ENCODE measurements around the gene ATP1B2.
A peak's percentile ranks its signal among the peaks of the same experiment; 100 is the strongest.
"Not testable (repeated sequence)": the region's sequence is repeated elsewhere in the genome, so short reads cannot be mapped to it uniquely, and the experiment has no call there.

Gene ATP1B2

DNA sequence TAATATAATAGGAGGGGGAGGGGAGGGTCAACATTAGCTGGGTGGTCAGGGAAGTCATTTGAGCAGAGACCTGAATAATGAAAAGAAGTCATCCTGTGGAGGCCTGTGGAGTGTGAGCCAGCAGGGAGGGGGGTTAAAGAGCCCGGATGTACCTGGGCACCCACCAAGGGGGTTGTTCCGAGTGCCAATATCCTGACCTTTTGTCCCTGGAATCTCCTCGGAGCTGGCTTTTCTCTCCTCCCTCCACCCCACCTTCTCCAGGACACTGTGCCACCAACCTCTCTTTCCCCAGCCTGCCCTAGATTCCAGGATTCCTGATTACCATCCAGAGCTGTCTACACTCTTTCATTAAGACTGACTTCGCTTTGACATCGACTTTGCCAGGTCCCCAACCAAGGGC, 14.6 kb upstream of the ATP1B2 start:
- no peak for DNase-seq (ENCODE audit: low read depth)

DNA sequence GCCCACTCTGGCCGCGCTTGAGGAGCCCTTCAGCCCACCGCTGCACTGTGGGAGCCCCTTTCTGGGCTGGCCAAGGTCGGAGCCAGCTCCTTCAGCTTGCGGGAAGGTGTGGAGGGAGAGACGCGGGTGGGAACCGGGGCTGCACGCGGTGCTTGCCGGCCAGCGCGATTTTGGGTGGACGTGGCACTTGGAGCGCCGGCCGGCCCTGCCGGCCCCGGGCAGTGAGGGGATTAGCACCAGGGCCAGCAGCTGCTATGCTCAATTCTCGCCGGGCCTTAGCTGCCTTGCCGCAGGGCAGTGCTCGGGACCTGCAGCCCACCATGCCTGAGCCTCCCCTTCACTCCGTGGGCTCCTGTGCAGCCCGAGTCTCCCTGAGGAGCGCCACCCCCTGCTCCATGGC, 9.9 kb upstream of the ATP1B2 start:
- no peak for DNase-seq (ENCODE audit: low read depth)

DNA sequence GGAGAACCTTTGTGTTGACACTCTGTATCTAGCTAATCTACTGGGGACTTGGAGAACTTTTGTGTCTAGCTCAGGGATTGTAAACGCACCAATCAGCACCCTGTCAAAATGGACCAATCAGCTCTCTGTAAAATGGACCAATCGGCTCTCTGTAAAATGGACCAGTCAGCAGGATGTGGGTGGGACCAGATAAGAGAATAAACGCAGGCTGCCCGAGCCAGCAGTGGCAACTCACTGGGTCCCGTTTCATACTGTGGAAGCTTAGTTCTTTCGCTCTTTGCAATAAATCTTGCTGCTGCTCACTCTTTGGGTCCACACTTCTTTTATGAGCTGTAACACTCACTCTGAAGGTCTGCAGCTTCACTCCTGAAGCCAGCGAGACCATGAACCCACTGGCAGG, 9.1 kb upstream of the ATP1B2 start:
- DNase-seq (ENCODE audit: low read depth) = not testable (repeated sequence)

DNA sequence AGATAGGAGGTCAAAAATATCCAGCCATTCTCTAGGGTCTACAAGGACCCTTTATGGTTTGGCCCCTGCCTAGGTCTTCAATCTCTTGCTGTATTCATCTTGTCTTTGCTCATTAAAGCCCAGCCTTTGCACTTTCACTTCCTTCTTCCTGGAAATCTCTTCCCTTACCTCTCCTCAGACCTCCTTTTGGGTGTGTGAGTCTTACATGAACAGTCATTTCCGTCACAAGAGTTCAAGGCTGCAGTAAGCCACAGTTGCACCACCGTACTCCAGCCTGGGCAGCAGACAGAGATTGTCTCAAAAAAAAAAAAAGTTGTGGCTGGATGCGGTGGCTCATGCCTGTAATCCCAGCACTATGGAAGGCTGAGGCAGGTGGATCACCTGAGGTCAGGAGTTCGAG, 6.0 kb upstream of the ATP1B2 start:
- no peak for DNase-seq (ENCODE audit: low read depth)

DNA sequence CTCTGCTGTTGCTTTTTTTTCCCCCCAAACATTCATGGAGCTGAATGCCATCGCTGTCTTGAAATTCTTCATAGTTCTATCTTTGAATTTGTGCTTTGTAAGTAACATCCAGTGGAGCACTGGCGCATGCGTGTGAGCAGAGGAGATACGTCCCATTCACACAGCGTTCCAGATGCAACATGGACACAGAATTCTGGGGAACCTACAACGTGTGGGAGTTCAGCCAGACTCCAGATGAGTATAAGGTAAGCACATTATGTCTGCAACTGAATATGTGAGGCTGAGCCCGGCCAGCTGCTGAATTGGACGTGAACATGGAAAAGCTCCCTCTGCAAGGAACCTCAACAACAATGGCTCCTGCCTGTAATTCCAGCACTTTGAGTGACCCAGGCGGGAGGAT, 4.3 kb upstream of the ATP1B2 start:
- DNase-seq (ENCODE audit: low read depth) = no peak

DNA sequence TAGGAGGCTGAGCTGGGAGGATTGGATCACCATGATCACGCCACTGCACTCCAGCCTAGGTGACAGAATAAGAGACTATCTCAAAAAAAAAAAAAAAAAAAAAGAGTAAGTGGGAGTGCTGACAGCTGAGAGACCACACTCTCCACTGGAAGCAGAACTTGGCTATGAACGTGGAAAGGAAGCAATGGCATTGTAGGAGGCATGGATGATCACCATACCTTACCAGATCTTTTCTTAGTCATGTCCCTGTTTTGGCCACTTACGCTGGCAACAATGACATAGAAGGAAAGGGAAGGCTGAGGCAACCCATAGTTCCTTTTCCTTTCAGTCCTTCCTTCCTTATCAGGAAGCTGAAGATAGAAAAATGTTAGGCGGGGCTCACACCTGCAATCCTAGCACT, 3.7 kb upstream of the ATP1B2 start:
- DNase-seq (ENCODE audit: low read depth) = no peak

DNA sequence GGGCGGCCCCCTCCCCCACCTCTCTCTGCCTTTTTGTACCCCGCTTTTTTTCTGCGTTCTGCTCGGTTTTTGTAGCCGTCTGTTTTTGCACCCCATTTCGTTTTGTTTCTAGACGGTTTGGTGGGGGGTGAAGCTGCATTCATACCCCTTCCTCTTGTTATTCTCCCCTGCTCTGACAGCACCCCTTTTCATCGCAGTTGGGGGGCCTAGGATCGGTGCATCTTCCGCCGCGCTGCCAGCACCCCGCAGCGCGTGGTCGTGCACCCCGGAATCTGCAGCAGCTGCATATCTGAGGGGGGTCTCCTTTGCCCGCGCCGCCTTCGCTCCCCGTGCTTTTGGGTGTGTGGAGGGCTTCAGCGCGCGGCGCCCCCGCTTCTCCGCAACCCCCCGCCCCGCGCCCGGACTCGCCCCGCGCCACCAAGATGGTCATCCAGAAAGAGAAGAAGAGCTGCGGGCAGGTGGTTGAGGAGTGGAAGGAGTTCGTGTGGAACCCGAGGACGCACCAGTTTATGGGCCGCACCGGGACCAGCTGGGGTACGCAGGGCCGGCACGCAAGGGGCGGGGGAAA, 455 bp downstream of the ATP1B2 start:
- no peak for DNase-seq (ENCODE audit: low read depth)

DNA sequence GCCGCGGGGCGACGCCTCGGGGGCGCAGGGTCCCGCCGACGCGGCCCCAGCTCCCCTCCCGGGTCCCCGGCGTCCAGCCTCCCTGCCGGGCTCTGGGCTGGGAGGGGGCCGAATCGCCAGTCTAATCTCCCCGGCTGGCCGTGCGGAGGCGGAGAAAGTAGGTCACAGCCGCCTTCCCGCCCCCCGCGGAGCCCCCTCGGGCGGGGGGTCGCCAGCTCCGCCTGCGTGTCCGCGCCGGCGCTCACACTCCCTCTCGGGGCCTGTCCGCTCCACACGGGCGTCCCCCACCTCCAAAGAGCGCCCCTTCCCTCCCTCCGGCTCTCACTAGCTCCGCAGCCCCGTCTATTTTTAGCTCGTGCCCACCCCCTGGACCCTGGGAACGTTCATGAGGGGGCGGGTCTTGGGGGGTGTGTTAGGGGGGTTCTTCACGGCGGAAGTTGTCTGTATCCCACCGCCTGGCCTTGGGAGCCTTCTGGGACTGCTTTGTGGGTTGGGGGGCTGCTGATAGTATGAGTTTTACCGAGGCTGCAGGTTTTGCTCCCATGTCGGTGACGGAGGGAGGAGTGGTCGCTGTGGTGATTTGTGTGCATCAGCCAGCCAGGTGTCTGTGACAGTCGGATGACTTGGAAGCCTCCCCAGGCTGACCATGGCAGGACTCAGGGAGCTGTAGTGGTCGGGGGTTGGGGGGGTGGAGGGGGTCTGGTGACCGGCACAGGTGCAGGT, 1.1 kb downstream of the ATP1B2 start:
- no peak for DNase-seq (ENCODE audit: low read depth)

DNA sequence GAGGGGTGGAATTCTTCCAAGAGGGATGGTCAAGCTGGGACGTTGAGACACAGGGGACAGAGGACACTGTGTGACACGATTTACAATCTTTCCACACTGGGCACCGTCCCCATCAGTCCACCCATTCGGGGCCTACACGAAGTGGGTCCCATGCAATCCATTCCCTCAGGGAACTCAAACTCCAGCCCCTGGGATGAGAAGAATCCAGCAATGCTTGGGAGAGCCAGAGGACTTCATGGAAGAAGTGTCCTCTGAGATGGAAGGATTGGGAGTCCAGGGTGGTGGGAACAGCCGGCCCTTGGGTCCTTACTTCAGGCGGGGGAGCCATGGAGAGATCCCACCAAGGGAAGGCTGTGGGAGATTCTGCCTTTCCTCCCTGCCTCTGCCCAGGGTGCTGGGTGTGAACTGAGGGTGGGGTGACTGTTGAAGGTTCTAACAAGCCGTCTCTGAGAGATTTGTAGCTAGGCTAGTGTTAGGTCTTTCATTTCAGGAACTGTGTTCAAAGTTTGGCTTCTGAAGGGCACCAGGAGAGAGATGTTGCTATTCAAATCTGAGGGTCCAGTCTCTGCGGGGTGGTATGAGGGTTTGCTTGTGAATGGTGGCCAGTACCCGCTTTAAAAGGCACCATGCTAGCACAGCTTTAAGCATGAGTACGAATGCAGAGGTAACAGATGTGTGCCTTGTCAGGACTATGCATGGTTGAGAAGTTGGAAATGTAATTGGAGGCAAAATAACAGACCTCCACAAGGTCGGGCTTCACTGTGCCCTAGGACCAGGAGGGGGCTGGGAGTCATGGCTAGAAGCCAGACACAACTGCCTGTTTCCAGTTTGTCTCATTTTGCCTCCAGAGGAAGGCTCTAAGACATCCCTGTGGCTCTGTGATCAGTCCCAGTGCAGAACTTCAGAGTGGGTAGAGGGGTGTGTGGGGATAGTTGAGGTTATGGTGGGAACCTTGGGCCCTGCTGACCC, 1.9 kb downstream of the ATP1B2 start:
- DNase-seq (ENCODE audit: low read depth) = no peak

DNA sequence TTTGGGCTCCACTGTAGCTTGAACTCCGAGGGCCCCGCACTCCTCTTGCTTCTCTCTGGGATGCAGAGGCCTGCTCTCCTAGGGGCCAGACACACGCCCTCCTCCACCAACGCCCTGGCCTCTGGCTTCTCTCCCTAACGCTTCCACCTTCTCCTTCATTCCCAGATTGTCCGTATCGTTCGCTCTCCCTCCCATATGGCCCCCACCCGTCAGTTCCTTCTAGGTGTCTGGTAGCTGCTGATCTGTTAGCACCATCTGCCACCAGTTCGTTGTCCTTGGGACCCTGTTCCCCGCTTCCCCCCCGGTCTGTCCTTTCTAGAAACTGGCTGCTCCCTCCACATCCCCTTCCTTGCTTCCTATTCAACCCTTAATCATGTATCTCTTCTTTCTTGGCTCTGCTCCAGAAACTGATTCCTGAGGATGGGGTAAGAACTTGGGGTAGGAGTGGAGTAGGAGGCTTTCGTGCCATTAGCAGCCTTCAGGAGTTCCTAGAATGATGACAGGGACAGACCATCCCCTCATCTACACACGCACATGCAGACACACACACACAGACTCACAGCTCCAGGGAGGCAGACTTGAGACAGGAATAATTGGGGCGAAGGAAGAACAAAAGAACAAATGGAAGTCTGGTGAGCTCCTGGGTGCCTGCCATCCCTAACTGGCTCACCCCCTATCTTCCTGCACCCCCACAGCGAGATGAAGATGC, 4.3 kb downstream of the ATP1B2 start:
- no peak for DNase-seq (ENCODE audit: low read depth)

DNA sequence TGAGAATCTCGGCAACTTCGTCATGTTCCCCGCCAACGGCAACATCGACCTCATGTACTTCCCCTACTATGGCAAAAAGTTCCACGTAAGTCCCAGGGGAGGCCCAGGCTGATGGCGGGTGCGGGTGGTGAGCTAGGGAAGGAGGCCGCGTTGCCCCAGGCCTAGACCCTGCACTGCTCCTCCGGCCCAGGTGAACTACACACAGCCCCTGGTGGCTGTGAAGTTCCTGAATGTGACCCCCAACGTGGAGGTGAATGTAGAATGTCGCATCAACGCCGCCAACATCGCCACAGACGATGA, 4.8 kb downstream of the ATP1B2 start:
- DNase-seq (ENCODE audit: low read depth) = no peak

DNA sequence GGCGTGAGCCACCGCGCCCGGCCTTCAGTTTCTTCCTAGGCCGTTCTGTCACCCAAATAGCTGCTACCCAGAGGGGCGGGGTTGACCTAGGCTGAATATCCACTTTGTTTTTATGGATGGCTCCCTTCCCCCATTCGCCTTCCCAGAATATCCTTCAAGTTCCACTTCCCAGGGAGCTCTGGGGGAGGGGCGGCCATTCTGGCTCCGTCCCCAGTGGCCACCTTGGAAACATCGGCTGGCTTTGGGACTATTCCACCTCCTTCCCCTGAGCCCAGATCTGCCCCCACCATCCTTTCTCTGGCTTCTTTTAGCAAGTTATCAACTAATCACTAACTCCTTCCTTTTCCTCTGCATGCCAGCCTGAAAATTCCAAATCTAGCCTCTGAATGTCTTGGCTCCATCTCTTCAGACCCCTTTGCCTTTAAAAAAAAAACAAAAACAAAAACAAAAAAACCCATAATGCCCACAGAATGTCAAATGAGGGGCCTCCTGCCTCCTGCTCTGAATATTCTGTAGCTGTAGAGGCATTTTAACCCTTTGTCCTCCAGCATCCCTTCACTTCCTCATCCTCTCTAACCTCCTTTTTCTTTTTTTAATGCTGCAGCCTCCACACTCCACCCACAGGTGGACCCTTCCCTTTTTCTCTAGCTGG, 6.4 kb downstream of the ATP1B2 start:
- no peak for DNase-seq (ENCODE audit: low read depth)

DNA sequence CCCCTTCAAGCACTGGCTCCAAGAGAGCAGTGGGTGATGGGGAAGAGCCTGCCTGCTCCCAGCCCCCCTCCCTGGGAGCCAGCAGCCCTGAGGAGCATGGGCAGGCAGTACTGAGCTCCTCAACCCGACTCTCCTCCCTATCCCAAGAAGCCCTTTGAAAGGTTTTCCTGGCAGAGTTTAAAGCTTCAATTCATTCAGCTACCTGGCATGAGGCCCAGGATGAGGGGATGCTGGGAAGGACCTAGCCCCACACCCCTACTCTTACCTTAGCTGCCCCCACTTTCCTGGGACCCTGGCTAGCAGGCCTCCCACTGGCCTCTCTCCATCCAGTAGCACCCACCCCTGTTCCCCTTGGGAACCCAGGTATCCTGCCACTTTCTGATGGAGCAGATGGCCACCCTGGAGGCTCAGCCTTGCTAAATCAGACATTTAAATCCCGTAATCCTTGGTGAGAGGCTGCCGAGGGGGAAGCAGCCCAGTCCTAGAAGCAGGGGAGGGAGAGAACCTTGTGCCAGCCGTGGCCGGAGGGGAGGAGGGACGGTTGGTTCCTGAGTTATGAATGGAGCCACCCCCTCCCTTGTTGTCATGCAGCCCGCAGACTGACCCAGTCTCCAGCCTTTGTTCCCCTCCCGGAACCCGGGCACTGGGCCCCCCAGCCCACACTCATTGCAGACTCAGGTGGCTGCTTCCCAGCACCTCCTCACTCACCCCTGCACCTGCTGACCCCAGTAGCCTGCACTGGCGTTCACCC, 17.1 kb downstream of the ATP1B2 start:
- no peak for DNase-seq (ENCODE audit: low read depth)

DNA sequence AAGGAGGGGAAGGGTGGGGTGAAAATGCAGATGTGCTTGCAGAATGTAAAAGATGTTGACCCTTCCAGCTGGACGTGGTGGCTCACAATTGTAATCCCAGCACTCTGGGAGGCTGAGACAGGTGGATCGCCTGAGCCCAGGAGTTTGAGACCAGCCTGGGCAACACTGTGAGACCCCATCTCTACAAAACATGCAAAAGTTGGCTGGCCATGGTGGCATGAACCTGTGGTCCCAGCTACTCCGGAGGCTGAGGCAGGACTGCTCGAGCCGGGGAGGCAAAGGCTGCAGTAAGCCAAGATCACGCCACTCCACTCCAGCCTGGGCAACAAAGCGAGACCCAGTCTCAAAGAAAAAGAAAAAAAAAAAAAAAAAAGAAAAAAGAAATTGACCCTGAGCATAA, 17.8 kb downstream of the ATP1B2 start:
- DNase-seq (ENCODE audit: low read depth) = no peak

DNA sequence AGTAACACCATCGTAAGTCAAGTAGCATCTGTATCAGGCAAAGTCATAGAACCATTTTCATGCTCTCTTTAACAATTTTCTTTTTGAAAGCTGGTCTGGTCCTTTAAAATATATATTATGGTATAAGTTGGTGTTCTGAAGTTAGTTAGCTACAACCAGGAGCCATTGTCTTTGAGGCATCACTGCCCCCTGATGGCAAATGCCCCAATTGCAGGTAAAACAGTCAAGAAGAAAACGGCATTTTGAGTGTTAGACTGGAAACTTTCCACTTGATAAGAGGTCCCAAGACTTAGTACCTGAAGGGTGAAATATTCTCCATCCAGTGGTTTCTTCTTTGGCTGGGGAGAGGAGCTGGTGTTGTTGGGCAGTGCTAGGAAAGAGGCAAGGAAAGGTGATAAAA, 22.5 kb downstream of the ATP1B2 start:
- DNase-seq (ENCODE audit: low read depth) = no peak

DNA sequence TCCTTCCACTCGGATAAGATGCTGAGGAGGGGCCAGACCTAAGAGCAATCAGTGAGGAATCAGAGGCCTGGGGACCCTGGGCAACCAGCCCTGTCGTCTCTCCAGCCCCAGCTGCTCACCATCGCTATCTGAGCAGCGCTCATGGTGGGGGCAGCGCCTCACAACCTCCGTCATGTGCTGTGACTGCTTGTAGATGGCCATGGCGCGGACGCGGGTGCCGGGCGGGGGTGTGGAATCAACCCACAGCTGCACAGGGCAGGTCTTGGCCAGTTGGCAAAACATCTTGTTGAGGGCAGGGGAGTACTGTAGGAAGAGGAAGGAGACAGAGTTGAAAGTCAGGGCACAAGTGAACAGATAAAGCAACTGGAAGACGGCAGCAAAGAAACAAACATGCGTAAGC, 24.2 kb downstream of the ATP1B2 start:
- no peak for DNase-seq (ENCODE audit: low read depth)

DNA sequence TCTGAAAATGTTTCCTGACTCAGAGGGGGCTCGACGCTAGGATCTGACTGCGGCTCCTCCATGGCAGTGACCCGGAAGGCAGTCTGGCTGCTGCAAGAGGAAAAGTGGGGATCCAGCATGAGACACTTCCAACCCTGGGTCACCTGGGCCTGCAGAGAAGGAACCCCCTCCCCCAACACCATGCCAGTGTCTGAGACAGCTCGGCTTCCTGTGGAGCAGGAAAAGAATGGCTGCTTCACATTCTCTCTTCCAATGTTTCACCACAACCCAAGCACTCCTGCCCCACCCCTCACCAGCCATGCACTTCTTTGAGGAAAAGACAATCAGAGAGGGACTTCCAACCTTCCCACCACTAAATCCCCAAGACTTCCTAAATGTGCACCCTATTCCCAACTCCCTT, 25.8 kb downstream of the ATP1B2 start:
- DNase-seq (ENCODE audit: low read depth) = no peak

DNA sequence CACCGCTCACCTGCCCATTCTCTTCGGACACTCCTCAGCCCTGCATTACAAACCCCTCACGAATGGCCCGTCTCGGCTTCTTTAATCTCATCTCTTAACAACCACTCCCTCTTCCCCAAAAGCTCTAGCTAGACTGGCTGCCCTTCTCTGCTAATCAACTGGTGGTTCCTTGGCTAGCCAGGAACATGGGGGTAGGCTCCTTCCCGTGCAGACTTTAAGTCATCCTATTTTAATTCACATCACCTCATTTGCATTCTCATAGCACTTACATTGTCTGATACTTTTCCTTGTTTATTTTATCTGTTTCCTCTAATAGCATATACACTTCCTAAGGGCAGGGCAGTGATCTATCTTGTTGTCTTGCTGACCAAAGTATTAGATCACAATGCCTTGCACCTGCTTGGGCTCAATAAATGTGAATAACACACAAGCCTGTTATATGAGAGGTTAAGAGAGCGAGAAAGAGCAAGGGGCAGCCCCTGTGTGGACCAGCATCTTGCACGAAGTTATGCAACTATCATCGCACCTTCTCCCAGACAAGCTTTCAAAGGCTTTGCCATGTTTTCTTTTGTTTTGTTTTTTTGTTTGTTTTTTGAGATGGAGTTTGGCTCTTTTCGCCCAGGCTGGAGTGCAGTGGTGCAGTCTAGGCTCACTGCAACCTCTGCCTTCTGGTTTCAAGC, 26.8 kb downstream of the ATP1B2 start:
- no peak for DNase-seq (ENCODE audit: low read depth)

DNA sequence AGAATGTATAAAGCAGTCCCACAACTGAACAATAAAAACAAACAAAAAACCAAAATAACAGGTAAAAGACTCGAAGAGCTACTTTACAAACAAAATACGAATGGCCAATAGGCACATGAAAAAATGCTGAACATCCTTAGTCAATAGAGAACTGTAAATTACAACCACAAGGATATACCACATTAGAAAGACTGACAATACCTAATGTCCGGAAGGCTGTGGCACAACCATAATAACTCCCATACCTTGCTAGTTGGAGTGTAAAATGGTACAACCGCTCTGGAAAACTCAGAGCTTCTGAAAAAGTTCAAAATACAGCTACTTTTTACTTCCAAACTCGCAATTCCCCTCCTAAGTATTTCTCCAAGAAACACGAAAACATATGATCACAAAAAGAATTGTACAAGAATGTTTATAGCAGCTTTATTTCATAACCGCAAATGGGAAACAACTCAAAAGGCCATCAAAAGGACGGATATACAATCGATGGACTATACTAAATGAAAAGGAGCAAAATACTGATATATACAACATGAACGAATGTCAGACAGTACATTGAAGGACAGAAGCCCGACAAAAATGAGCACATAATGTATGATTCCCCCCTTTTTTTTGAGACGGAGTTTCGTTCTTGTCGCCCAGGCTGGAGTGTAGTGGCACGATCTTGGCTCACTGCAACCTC, 34.3 kb downstream of the ATP1B2 start:
- no peak for DNase-seq (ENCODE audit: low read depth)

DNA sequence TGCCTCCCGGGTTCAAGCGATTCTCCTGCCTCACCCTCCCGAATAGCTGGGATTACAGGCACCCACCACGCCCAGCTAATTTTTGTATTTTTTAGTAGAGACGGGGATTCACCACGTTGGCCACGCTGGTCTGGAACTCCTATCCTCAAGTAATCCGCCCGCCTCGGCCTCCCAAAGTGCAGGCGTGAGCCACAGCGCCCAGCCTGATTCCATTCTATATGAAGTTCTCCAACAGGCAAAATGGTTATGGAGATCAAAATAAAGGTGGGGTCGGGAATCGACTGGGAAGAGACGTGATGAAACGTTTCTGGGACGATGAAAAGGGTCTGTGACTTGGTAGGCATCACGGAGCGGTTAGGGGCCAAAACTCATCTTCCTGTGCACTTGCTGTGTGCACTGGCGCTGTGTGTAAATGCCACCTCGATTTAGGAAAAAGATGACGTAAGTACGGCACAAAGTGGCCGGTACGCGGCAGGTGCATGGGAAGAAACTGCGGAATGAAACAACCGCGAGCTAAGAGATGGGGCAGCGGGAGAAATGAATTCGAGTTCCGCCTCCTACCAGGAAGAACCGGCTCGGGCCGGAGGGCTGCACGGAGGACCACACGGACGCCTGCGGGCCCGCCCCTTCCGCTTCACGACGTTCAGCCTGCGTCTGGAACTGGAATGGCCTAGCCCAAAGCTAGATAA, 35.0 kb downstream of the ATP1B2 start:
- DNase-seq (ENCODE audit: low read depth) = peak; percentile 72

Measured in stimulated activated CD8-positive, alpha-beta memory T cell treated with anti-CD3 and anti-CD28 coated beads, Interleukin-15, amount 100 ng/mL, for 24 hours (primary cell).